HG03342 (cell line): ENCODE data around the gene SFMBT1.

ENCODE experiments used
- ATAC-seq: cut with Tn5 transposase; IDR thresholded peaks from one replicate; pipeline ENCODE4 v1.9.1; 2021; ENCODE audit warnings: mild to moderate bottlenecking, moderate library complexity; ENCODE audit not compliant: unreplicated experiment

Gene SFMBT1

DNA sequence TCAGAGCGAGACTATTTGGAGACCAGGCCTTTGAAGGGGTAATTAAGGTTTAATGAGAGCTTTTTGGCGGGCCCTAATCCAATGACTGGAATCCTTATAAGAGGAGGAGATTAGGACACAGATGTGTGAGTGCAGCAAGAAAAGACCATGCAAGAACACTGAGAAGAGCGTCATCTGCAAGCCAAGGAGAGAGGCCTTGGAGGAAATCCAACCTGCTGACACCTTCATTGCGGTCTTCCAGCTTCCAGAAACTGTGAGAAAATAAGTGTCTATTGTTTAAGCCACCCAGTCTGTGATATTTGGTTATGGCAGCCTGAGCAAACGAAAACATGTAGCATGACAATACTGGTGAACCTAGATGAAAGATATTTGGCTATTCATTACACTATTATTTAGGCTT, 188.0 kb downstream of the SFMBT1 start:
- ATAC-seq, result no peak

- ATAC-seq, result no peak
Measured at GRCh38 chr3:52857133-52857532, 188.7 kb downstream of the SFMBT1 start.

- no peak for ATAC-seq
Measured at GRCh38 chr3:52856666-52857065, 189.2 kb downstream of the SFMBT1 start.

DNA sequence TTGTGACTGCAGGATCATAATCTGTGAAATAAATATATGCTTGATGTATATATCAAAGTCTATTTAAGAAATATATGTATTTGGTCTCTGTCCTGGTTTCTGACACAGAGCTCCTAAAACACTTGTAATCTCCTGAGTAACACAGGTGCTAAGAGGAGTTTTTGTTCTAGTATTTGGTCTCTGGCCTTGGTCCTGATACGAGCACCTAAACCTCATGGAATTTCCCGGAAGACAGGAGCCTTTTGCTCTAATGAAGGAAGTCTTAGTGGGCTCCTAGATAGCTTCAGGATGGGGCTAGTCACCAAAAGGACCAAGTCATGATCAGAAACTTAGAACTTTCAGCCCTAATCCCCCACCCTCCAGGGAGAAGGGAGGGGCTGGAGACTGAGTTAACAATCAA, 191.9 kb downstream of the SFMBT1 start:
- ATAC-seq, result no peak
